Kasumi-1 (cell line): ENCODE results near the gene FBXL12.
"Not testable (repeated sequence)": the region's sequence is repeated elsewhere in the genome, so short reads cannot be mapped to it uniquely, and the experiment has no call there.

ENCODE experiments used
- DNase-seq, 2 experiments: peaks; one replicate each; lab custom pipeline; 2025; lab: John Stamatoyannopoulos, UW

Gene FBXL12, protein sequence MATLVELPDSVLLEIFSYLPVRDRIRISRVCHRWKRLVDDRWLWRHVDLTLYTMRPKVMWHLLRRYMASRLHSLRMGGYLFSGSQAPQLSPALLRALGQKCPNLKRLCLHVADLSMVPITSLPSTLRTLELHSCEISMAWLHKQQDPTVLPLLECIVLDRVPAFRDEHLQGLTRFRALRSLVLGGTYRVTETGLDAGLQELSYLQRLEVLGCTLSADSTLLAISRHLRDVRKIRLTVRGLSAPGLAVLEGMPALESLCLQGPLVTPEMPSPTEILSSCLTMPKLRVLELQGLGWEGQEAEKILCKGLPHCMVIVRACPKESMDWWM

DNA sequence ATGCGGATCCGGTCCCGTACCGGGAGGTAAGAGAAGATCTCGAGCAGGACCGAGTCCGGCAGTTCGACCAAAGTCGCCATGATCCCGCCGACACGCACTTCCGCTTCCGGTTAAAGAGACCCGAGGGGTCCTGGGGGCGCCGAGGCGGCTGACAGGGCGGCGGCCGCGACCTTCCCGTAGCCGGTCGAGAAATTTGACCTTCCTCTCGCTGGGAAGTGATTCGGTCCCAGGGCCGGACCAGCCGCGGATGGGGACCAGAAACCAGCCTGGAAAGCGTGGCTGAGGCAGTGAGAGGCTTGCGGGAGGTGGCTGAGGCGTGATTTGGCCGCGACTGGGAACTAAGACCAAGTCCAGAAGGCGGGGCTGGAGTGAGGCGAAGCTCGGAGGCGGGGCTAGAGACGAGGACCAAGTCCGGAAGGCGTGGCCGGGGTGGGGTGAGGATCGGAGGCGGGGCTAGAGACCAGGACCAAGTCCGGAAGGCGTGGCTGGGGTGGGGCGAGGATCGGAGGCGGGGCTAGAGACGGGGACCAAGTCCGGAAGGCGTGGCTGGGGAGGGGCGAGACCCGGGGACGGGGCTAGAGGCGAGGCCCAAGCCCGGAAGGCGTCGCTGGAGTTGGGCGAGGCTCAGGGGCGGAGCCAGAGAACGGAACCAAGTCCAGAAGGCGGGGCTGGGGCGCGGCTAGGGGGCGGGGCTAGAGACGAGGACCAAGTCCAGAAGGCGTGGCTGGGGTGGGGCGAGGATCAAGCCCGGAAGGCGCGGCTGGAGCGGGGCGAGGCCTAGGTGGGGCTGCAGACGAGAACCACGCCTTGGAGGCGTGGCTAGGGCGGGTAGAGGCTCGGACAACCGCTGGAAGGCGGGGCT, at the start of gene FBXL12:
Gene FBXL12, minus strand, starts transcription at position 346 of the 862 bp plus-strand sequence. Its CDS starts 266 bp downstream, at position 80.
- DNase-seq: peak; percentile 97 to 98

DNA sequence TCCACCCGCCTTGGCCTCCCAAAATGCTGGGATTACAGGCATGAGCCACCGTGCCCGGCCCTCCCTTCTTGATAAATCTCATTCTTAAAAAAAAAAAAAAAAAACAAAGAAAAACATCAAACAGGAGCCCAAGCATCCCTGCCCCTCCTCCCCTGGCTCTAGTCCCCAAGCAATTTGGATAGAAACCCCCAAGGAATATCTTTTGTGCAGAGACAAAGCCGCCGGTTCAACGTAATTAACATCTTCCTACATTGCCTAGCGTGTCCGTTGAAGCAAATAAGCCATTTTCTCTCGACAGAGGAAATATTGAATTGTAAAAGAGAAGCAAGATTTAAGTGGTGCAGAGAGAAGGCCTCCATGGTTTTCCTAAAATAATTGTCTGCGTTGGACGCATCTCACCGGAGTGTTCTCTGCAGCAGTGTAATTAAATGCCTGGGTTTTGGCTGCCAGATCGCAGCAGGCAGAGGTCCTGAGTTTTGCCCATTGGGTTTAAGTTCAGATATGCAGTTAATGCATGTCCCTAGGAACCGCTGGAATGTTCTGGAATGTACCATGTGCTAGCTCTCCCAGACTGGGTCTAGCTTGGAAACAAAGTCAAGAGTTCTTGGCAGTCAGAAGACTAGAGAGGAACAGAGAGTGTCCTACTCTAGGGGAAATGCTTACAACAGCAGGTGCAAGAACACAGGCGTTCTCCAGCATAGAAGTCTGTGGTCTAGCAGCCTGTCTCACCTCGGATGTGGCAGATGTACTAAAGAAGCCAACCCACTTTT, 47.0 kb upstream of the FBXL12 start:
- DNase-seq: no peak

DNA sequence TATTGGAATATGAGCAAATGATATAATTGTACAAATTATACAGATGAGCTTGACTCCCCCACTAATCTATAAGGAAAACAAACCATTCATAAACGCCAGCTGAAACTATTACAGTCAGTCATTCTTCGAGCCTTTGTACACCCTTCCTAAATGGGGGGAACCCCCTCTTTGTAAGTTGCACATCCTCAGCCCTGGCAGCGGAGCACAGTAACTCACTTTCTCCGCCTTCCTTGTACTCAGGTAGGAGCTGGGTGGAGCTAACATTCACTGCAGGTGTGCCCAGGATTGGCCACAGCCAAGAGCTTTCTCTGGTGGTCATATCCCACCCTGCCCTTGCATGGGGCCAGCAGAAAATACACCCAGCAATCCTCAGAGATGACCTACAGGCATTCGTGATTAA, 44.9 kb upstream of the FBXL12 start:
- DNase-seq: no peak

DNA sequence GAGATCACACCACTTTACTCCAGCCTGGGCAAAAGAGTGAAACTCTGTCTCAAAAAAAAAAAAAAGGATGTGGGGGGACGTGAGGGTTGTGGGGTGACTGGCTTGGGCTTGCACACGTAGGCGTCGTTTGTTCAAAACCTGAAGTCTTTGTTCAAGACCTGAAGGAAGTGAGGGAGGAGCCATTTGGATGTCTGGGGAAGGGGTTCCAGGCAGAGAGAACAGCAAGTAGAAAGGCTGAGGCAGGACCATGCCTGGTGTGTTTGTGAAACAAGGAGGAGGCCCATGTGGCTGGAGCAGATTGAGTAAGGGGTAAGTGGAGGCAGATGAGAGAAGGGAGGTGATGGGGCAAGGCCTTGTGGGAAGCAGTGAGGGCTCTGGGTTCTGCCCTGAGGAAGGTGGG, 44.1 kb upstream of the FBXL12 start:
- no peak for DNase-seq

DNA sequence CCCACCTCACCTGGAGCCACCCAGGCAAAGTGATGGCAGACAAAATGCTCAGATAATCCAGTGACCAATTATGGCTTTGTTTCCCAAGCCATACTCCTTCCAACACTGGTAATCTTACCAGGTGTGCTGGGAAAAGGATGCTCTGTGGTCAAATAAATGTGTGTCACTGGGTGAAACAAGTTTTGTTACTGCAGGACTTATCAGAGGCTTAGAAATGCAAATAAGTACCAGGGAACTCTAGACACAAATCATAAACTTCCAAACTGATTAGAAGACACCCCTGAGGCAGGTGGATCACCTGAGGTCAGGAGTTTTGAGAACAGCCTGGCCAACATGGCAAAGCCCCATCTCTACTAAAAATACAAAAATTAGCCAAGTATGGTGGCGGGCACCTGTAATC, 42.6 kb upstream of the FBXL12 start:
- no peak for DNase-seq

DNA sequence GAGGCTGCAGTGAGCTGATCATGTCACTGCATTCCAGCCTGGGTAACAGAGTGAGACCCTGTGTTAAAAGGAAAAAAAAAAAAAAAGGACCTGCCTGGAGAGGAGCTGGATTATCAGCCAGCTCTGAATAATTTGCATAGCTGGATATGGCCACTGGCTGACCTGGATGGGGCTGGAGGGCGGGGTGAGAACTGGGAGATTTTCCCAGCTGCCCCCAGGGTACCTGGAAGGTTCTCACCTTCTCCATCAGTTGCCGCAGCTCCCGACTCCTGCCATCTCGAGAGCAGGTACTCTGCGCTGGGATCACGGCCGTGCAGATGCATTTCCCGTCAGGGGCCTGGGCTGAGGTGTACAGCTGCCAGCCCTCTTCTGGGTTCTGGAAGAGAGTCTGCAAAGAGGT, 41.5 kb upstream of the FBXL12 start:
- no peak for DNase-seq

DNA sequence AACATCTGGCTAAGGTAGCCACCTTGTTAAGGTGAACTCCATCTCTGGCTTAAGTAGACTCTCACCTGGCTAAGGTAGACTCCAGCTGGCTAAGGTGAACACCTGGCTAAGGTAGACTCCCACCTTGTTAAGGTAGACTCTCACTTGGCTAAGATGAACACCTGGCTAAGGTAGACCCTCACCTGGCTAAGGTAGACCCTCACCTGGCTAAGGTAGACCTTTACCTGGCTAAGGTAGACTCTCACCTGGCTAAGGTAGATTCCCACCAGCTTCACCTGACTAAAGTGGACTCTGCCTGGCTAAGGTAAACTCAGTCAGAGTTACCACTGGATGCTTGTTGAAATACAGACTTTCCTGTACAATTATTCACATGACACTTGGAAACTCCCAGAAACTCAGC, 39.9 kb upstream of the FBXL12 start:
- no peak for DNase-seq

DNA sequence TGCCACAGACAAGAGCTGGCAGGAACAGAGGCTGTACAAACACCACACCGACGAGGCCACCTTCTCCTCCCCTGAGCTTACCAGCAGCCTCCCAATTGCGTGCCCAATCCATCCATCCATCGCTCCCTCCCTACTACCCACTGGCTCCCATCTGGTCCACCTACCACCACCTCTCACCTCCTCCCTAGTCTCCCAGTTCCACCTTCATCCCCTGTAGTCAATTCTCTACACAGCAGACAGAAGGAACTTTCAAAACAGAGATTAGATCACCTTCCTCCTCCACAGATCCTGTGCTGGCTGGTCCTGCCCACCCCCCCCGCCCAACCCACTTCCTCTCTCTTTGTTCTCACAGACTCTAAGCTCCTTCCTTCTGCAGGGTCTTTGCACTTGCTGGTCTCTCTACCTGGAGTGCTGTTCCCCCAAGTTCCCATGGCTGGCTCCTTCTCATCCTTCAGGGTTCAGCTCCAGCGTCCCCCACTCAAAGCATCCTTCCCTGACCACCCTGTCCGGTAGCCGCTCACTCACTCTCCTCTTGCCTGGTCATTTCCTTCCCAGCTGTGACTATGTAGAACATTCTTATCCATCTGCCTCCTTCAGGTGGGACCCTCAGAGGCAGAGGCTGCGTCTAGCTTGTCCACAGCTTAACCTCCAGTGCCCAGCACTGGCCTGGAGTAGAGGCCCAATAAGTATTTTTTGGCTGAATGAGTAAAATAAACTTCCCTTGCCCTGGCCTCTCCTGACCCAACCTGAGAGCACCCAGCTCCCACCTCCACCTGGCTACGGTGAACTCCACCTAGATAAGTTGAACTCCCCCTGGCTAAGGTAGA, 39.3 kb upstream of the FBXL12 start:
- DNase-seq: peak; percentile 20 to 33

DNA sequence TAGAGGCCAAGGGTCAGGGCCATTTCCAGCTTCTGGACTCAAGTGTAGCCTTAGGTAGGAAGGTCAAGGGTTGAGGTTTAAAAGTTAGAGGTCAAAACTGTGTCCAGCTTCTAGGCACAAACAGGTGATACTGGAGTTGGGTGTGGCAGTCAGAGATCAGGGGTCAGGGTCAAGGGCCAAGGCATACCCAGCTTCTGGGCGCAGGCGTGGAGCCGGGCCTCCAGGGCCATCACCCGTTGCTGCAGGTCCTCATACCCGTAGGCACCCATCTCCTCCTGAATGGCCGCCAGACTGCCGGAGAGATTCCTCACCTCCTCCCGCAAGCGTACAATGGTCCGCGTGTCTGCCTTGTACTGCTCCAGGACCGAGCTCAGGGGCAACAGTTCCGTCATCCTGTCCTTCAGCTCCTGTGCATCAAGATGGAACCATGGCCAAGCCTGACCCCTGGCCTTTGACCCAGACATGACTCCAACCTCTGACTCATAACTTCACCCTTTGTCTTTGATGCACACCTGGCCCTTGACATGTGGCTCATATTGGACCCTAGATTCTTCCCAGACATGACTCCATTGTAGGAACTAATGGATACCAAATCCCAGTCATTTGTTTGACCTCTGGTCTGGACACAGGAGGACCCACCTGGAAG, 38.3 kb upstream of the FBXL12 start:
- no peak for DNase-seq

DNA sequence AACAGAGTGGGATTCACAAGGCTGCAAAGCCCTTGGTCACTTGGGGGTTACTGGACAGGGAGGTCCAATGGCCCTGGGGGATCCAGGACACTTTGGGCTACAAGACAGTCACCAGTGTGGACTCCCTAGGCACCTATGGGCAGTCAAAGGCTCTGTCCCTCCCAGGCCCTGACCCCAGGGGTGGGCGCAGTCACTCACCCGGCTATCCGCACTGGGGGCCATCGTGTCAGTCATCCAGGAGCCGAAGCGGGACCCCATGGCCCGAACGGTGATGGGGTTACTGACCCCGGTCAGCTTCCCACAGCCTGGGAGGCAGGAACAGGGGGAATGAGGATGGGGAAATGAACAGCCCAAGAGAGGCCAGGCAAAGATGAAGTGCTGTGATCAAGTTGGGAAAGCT, 37.7 kb upstream of the FBXL12 start:
- no peak for DNase-seq

DNA sequence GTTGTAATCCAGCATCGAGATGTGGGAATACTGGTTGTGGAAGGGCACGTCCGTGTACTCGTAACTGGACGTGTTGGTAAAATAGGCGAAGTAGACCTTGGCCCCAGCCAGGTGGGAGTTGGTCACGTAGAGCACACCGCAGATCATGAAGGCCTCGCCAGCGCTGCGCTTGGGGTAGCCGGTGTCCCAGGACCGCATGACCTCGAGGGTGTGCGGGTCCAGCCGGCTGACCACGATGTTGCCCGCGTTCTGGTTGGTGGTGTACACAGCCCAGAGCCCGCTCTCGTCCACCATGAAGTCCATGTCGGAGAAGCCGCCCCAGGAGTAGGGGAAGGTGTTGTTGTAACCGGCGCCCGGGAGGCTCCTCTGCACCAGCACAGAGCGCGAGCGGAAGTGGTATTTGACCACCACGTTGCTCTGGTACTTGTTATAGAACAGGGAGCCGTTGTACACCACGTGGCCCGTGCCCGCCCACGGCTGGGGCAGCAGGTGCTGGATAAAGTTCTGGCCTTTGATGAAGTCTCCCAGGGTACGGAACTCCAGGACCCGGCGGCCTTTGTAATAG, 35.5 kb upstream of the FBXL12 start:
- no peak for DNase-seq

DNA sequence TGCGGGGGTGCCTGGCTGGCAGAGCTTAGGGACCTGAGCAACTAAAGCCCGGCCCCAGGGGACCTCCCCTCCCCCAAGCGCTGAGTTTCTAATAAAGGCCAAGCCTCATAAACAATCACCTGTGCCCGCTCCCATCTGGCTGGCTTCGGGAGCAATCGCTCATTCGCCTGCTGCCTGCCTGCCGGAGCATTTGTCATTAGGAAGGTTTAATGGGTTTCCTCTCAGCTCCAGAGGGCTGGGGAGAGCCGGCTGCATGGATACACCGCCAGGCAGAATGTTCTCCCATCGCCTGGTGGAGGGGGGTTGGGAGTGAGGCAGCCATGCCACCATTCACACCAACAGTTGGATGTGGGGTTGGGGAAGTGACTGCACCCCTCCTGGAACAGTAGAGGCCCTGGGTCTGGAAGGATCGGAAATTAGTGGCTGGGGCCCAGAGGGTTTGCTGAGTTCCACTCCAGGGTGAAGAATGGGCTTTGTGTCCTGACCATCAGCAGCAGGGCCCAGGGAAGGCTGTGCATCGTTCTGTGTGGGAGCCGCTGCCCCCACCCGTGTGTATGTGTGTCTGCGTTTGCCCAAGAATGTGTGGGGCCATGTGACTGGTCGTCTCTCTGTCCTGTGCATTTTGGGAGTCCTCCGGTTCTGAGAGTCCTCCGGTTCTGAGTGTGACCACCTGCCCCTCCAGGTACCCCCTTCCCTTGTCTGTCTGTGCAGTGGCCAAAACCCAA, 31.5 kb upstream of the FBXL12 start:
- DNase-seq: no peak

DNA sequence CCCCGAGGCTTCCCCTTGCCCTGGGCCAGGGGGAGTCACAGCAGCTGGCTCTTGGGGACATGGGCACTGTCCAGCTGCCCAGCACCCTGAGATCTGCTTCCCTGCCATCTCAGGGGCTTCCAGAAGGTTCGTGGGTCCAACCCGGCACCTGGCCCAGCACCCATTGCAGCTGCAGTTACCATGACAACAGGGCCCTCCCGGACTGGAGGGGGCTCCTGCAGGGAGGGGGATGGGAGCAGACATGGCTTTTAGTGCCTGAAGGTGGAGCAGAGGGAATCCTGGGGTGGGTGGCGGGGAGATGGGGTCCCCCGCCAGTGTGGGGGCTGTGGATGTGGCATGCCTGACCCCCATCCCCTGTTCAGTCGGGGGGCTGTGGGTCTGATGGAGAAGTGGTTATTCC, 30.9 kb upstream of the FBXL12 start:
- DNase-seq: no peak

DNA sequence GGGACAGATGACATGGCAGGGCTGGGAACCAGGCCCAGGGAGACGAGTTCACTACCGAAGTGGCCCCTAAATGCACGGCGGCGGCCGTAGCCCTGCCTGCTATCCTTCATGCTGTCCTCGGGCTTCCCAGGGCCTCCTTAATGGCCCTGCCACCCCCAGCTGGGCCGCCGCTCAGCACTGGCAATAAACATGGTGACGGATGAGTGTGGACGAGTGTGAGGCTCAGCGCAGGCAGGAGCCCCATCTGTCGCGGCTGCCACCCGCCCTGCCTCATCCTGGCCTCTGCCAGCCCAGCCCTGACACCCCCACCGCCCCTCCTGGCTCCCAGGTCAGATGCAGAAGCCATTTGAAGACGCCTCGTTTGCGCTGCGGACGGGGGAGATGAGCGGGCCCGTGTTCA, 29.9 kb upstream of the FBXL12 start:
- no peak for DNase-seq

DNA sequence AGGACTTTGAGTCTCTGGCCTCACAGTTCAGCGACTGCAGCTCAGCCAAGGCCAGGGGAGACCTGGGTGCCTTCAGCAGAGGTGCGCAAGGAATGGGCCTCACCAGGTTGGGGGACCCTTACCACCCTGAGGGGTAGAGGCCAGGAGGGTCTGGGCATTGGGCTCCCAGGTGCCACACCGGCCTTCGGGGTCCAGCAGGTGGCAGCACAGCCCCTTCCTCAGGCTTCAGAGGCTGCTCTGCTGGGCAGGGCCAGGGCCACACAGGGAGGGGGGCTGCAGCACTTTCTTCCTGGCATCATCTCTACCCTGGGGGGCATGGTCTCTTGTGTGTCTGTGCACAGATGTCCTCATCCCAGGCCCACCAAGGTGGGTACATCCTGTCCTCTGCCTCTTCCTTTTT, 29.2 kb upstream of the FBXL12 start:
- peak in 1 of 2 experiments; percentile 0 for DNase-seq

DNA sequence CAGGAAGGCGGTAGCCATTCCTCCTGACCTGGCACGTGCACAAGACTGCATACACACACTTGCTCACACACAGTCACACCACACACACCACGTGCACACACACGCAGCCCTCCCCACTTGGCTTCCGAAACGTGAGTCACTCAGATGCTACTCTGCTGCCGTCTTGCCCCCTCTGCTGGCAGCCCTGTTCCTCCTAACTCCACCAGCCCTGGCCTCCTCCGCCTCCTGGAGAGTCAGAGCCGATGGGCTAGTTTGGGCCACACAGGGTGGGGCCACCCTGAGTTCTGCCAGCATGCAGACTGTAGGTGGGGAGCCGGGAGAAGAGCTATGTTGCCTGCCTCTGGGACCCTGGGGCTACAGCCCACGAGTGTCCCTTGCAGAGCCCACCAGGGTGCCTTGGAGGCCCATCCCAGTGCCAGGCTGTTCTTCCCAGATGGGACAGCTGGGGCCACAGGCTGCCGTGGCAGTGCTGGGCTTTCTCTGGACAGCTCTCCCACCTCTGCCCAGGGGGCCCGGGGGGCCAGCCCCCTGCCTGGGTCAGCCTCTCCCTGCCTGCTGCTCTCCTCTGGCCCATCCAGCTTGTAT, 28.3 kb upstream of the FBXL12 start:
- DNase-seq: peak; percentile 54 to 61

DNA sequence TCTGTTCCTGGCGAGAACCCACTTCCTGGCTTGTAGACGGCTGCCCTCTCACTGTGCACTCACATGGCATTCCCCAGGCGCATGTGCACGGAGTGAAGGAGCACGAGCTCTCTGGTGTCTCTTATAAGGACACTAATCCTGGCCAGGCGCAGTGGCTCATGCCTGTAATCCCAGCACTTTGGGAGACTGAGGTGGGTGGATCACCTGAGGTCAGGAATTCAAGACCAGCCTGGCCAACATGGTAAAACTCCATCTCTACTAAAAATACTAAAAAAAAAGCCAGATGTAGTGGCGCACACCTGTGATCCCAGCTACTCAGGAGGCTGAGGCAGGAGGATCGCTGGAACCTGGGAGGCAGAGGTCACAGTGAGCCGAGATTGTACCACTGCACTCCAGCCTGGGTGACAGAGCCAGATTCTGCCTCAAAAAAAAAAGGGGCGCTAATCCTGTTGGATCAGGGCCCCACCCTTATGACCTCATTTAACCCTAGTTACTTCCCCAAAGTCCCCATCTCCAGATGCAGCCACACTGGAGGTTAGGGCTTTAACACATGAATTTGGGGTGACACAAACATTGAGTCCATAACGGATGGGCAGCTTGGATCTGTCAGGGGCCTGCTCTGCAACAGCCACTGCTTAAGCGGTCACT, 24.9 kb upstream of the FBXL12 start:
- DNase-seq: not testable (repeated sequence)

DNA sequence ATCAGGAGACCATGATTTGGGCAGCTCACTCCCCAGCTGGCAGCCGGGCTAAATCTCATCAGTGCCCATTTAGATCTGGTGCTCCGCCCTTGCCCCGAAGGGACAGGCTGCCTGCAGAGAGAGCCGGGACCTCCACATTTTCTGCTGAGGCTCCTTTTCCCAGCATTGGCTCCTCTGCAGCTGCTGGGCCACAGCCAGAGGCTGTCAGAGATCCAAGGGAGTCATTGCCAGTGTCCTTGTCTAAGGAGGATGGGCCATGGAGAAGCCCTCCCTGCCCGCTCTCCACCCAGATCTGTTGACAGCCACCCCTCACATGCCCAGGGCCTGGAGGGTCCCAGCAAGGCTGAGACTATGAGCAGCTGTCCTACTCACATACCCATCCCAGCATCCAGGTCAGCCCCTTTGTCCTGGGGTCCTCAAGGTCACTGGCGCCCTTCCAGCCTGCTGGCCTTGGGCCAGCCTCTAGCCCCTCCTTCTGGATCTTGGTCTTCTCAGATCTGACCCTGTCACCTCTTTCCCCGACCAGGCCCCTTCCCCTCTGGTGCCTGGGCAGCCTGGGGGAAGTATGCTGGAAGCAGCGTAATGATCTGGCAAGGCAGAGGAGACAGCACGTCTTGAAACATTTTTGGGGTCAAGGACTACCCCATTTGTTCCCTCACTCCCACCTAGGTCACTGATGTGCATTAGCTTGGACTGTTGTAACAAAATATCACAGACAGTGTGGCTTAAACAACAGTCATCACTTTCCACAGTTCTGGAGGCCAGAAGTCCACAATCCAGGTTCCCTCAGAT, 24.2 kb upstream of the FBXL12 start:
- no peak for DNase-seq
